HEK293 (cell line): ENCODE measurements around the gene EML3.

Experiments used
- CTCF ChIA-PET: fragments of 350-600 bp; formaldehyde crosslinking; extraction: SDS; loops from one replicate; lab custom pipeline; 2021; ENCODE audit warnings: antibody characterized with exemption; lab: Yijun Ruan, JAX
- POLR2A ChIA-PET: fragments of 300-600 bp; formaldehyde crosslinking; extraction: SDS; loops from one replicate; lab custom pipeline; 2020; ENCODE audit warnings: antibody characterized with exemption, inconsistent platforms; lab: Yijun Ruan, JAX
- H3K27ac ChIP-seq: fragments of 200-500 bp; sonication (Bioruptor generic); 2 replicates; pipeline ENCODE4 v1.5.1; 2014; ENCODE audit warnings: low read depth, low read length, control low read depth, inconsistent platforms; ENCODE audit errors: extremely low read depth
- H3K36me3 ChIP-seq, 2 experiments: fragments of 200-500 bp in 1 of 2; sonication (Bioruptor generic) in 1 of 2; 1 replicate in 1 of 2; 2 replicates in 1 of 2; pipeline ENCODE4 v1.5.1; 2014 to 2017; ENCODE audit warnings: inconsistent platforms in 2 of 2, low read length in 2 of 2; ENCODE audit not compliant: control insufficient read depth in 2 of 2, insufficient read depth in 1 of 2
- H3K4me1 ChIP-seq: fragments of 200-500 bp; sonication (Bioruptor generic); 2 replicates; pipeline ENCODE4 v1.5.1; 2014; ENCODE audit warnings: mild to moderate bottlenecking, low read length, inconsistent platforms; ENCODE audit not compliant: control insufficient read depth, insufficient read depth
- H3K4me3 ChIP-seq: 2 replicates; pipeline ENCODE4 v1.5.1; 2011; ENCODE audit warnings: low read depth, mild to moderate bottlenecking, control low read depth, low read length, moderate library complexity
- H3K9me3 ChIP-seq: fragments of 200-500 bp; sonication (Bioruptor generic); 2 replicates; pipeline ENCODE4 v1.5.1; 2014; ENCODE audit warnings: low read depth, low read length, inconsistent platforms; ENCODE audit not compliant: control insufficient read depth, insufficient read depth
- BCL11B ChIP-seq: fragments of 450-650 bp; formaldehyde crosslinking; IDR thresholded peaks from 2 replicates; pipeline ENCODE4 v1.5.1; 2016; ENCODE audit warnings: low read depth, missing biosample characterization, missing genetic modification characterization
- EGR2 ChIP-seq: fragments of 450-650 bp; formaldehyde crosslinking; IDR thresholded peaks from 2 replicates; pipeline ENCODE4 v1.5.1; 2016; ENCODE audit warnings: low read depth, missing biosample characterization, missing genetic modification characterization
- KLF1 ChIP-seq: fragments of 450-650 bp; formaldehyde crosslinking; IDR thresholded peaks from 2 replicates; pipeline ENCODE4 v1.5.1; 2016; ENCODE audit warnings: missing biosample characterization, missing genetic modification characterization
- PRDM10 ChIP-seq: fragments of 450-650 bp; formaldehyde crosslinking; IDR thresholded peaks from 2 replicates; pipeline ENCODE4 v1.5.1; 2016; ENCODE audit warnings: missing biosample characterization, missing genetic modification characterization
- SALL2 ChIP-seq: fragments of 450-650 bp; formaldehyde crosslinking; IDR thresholded peaks from 2 replicates; pipeline ENCODE4 v1.5.0; 2017; ENCODE audit warnings: missing biosample characterization, mild to moderate bottlenecking, missing genetic modification characterization, borderline replicate concordance
- YY2 ChIP-seq: fragments of 450-650 bp; formaldehyde crosslinking; IDR thresholded peaks from 2 replicates; pipeline ENCODE4 v1.5.1; 2016; ENCODE audit warnings: missing biosample characterization, missing genetic modification characterization
- ZBTB20 ChIP-seq: fragments of 450-650 bp; formaldehyde crosslinking; IDR thresholded peaks from 2 replicates; pipeline ENCODE4 v1.5.1; 2016; ENCODE audit warnings: missing biosample characterization, missing genetic modification characterization
- ZBTB48 ChIP-seq: fragments of 450-650 bp; formaldehyde crosslinking; IDR thresholded peaks from 2 replicates; pipeline ENCODE4 v1.5.1; 2016; ENCODE audit warnings: missing biosample characterization, missing genetic modification characterization
- ZIC2 ChIP-seq: fragments of 450-650 bp; formaldehyde crosslinking; IDR thresholded peaks from 2 replicates; pipeline ENCODE4 v1.5.1; 2016; ENCODE audit warnings: missing biosample characterization, missing genetic modification characterization
- ZNF10 ChIP-seq: fragments of 450-650 bp; formaldehyde crosslinking; IDR thresholded peaks from 2 replicates; pipeline ENCODE4 v1.5.1; 2017; ENCODE audit warnings: missing biosample characterization, missing genetic modification characterization
- ZNF140 ChIP-seq: fragments of 450-650 bp; formaldehyde crosslinking; IDR thresholded peaks from 2 replicates; pipeline ENCODE4 v1.5.1; 2016; ENCODE audit warnings: missing biosample characterization, missing genetic modification characterization
- ZNF24 ChIP-seq: fragments of 450-650 bp; formaldehyde crosslinking; IDR thresholded peaks from 2 replicates; pipeline ENCODE4 v1.5.1; 2016; ENCODE audit warnings: missing biosample characterization, missing genetic modification characterization
- ZNF404 ChIP-seq: fragments of 450-650 bp; formaldehyde crosslinking; IDR thresholded peaks from 2 replicates; pipeline ENCODE4 v1.5.1; 2017; ENCODE audit warnings: missing biosample characterization, missing genetic modification characterization
- ZNF514 ChIP-seq: fragments of 450-650 bp; formaldehyde crosslinking; IDR thresholded peaks from 2 replicates; pipeline ENCODE4 v1.5.1; 2016; ENCODE audit warnings: missing biosample characterization, missing genetic modification characterization
- ZNF610 ChIP-seq: fragments of 450-650 bp; formaldehyde crosslinking; IDR thresholded peaks from 2 replicates; pipeline ENCODE4 v1.5.1; 2016; ENCODE audit warnings: missing biosample characterization, missing genetic modification characterization, borderline replicate concordance
- ZNF701 ChIP-seq: fragments of 450-650 bp; formaldehyde crosslinking; IDR thresholded peaks from 2 replicates; pipeline ENCODE4 v1.5.1; 2016; ENCODE audit warnings: missing biosample characterization, missing genetic modification characterization
- ZNF777 ChIP-seq: fragments of 450-650 bp; formaldehyde crosslinking; IDR thresholded peaks from 2 replicates; pipeline ENCODE4 v1.5.1; 2017; ENCODE audit warnings: missing biosample characterization, missing genetic modification characterization, borderline replicate concordance
- ZNF837 ChIP-seq: fragments of 450-650 bp; formaldehyde crosslinking; IDR thresholded peaks from 2 replicates; pipeline ENCODE4 v1.5.1; 2016; ENCODE audit warnings: missing biosample characterization, missing genetic modification characterization
- TF ChIP-seq, protein P1 (sequence below): fragments of 450-650 bp; formaldehyde crosslinking; IDR thresholded peaks from 2 replicates; pipeline ENCODE4 v1.5.1; 2016; ENCODE audit warnings: missing biosample characterization, missing genetic modification characterization
- TF ChIP-seq, protein P2 (sequence below): fragments of 450-650 bp; formaldehyde crosslinking; IDR thresholded peaks from 2 replicates; pipeline ENCODE4 v1.5.1; 2016; ENCODE audit warnings: missing biosample characterization, missing genetic modification characterization

Gene EML3

GRCh38 chr11:62603776-62604299 is 8.7 kb downstream of the EML3 start:
- Histone ChIP-seq H3K36me3 (peaks cover 0 to 56% of the 10 kb centered on the region in 2 experiments; a peak in 1 of 3 replicates), H3K4me3 (no peak overlapping the region), H3K27ac (no peak overlapping the region), H3K9me3 (no peaks in the 10 kb centered on the region), H3K4me1 (no peaks in the 10 kb centered on the region)
- TF ChIP-seq SALL2 (no peak), ZNF140 (tag by site-specific recombination) (no peak), YY2 (tag by site-specific recombination) (no peak)
- TF ChIP-seq, protein P1, sequence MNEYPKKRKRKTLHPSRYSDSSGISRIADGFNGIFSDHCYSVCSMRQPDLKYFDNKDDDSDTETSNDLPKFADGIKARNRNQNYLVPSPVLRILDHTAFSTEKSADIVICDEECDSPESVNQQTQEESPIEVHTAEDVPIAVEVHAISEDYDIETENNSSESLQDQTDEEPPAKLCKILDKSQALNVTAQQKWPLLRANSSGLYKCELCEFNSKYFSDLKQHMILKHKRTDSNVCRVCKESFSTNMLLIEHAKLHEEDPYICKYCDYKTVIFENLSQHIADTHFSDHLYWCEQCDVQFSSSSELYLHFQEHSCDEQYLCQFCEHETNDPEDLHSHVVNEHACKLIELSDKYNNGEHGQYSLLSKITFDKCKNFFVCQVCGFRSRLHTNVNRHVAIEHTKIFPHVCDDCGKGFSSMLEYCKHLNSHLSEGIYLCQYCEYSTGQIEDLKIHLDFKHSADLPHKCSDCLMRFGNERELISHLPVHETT = no peak
- ChIA-PET POLR2A (interaction anchor here (0.6 to 3.1 kb wide), 5 partner anchors 12 to 61 kb away, joined by 3 to 21 read pairs (median 4); partner anchors contain the start of genes B3GAT3, C11orf98, CSKMT and EEF1G), CTCF (interaction anchor here (0.8 to 2.4 kb wide), 5 partner anchors 8 to 18 kb away, joined by 3 to 11 read pairs (median 3); partner anchors contain the start of gene B3GAT3)

- TF ChIP-seq KLF1 (tag by site-specific recombination) (peak; percentile 70), ZBTB20 (tag by site-specific recombination) (no peak)
- ChIA-PET CTCF (interaction anchor here (0.8 to 2.4 kb wide), 6 partner anchors 9 to 19 kb away, joined by 3 to 12 read pairs (median 4); partner anchors contain the start of gene B3GAT3), POLR2A (interaction anchor here (0.5 to 3.1 kb wide), 5 partner anchors 11 to 208 kb away, joined by 3 to 21 read pairs (median 4); partner anchors contain the start of genes B3GAT3, C11orf98, CSKMT and TUT1)
- Histone ChIP-seq H3K9me3 (no peaks in the 10 kb centered on the region), H3K4me3 (no peak overlapping the region), H3K27ac (no peak overlapping the region), H3K36me3 (peaks cover 3 to 57% of the 10 kb centered on the region in 2 experiments; a peak in 2 of 3 replicates), H3K4me1 (no peaks in the 10 kb centered on the region)
Measured at GRCh38 chr11:62603072-62603408, 9.5 kb downstream of the EML3 start.

DNA sequence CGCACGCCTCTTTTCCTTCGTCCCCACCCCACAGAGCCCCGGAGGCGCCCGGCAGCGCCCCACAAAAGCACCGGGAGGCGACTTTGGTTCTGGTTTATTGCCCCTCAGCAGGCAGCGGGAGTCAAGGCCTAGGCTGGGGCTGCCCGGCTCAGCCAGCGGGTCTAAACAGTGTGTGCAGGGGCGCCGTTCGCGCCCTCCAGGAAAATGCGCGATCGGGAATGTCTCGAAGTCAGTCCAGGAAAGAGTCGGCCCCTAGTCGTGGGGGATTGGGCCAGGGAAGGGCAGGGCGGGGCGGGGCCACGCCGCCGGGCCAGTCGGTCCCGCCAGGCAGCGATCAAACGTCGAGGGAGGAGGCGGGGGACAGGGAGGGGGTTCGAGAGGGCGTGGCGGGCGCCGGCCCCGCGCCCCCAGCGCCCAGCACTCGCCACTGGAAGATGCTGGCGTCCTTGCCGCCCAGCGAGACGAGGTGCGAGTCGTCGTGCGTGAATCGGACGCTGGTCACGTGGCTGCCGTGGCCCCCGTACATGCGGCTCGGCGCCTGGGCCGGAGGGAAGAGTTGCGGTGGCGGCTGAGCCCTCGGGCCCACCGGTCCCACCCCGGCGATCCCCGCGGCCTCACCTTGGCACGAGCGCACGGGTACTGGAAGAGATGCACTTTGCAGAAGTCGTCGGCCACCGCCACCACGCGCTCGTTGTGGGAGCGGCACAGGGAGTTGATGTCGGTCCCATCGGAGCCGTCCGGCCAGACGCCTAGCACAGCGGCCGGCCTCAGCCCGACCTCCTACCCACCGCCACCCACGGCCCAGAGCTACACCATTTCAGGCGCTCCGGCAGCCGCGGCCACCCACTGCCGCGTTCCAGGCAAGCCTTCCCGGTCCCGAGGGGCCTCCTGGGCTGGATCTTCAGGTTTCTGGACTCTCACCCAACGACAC is 10.2 kb downstream of the EML3 start:
- peaks cover 10 to 58% of the 10 kb centered on the region in 2 experiments; a peak in 2 of 3 replicates for H3K36me3 ChIP-seq
- H3K4me1 ChIP-seq = no peaks in the 10 kb centered on the region
- TF ChIP-seq ZNF777 (tag by site-specific recombination) (no peak), ZBTB48 (peak; percentile 98), ZNF514 (no peak), ZNF10 (tag by site-specific recombination) (peak; percentile 56; the same call in 1 of the 2 replicates), PRDM10 (no peak), ZNF837 (tag by site-specific recombination) (no peak), ZNF24 (no peak), ZNF610 (no peak), BCL11B (no peak), ZIC2 (tag by site-specific recombination) (peak; percentile 58), ZNF404 (tag by site-specific recombination) (no peak), EGR2 (tag by site-specific recombination) (0 out of 2 replicates have a peak, but pooled peaks have one; percentile 19), ZNF701 (no peak)
- TF ChIP-seq, protein P2, sequence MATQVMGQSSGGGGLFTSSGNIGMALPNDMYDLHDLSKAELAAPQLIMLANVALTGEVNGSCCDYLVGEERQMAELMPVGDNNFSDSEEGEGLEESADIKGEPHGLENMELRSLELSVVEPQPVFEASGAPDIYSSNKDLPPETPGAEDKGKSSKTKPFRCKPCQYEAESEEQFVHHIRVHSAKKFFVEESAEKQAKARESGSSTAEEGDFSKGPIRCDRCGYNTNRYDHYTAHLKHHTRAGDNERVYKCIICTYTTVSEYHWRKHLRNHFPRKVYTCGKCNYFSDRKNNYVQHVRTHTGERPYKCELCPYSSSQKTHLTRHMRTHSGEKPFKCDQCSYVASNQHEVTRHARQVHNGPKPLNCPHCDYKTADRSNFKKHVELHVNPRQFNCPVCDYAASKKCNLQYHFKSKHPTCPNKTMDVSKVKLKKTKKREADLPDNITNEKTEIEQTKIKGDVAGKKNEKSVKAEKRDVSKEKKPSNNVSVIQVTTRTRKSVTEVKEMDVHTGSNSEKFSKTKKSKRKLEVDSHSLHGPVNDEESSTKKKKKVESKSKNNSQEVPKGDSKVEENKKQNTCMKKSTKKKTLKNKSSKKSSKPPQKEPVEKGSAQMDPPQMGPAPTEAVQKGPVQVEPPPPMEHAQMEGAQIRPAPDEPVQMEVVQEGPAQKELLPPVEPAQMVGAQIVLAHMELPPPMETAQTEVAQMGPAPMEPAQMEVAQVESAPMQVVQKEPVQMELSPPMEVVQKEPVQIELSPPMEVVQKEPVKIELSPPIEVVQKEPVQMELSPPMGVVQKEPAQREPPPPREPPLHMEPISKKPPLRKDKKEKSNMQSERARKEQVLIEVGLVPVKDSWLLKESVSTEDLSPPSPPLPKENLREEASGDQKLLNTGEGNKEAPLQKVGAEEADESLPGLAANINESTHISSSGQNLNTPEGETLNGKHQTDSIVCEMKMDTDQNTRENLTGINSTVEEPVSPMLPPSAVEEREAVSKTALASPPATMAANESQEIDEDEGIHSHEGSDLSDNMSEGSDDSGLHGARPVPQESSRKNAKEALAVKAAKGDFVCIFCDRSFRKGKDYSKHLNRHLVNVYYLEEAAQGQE (tag by site-specific recombination) = no peak

More for the DNA sequence above, 10.2 kb downstream of the EML3 start:
- ChIA-PET CTCF (interaction anchor here (0.6 to 2.4 kb wide), 3 partner anchors 9 to 193 kb away, joined by 3 to 12 read pairs (median 4); no protein-coding TSS in a partner anchor), POLR2A (interaction anchor here (0.5 to 4.2 kb wide), 31 partner anchors 9 to 279 kb away, joined by 3 to 140 read pairs (median 5); partner anchors contain the start of genes B3GAT3, C11orf98, CSKMT and EEF1G)
- H3K4me3 ChIP-seq = no peak overlapping the region
- no peaks in the 10 kb centered on the region for H3K9me3 ChIP-seq
- no peak overlapping the region; the same call in 1 of the 2 replicates for H3K27ac ChIP-seq
